GM12891 (cell line): ENCODE data around the gene SEMA4A.

Source experiments
- POLR2A ChIP-seq: IDR thresholded peaks from 2 replicates; pipeline ENCODE4 v1.6.1; 2011; ENCODE audit warnings: low read depth, low read length, control low read depth
- POLR2AphosphoS5 ChIP-seq: IDR thresholded peaks from 2 replicates; pipeline ENCODE4 v1.6.1; 2011; ENCODE audit warnings: low read depth, low read length, control low read depth

GRCh38 chr1:156148216-156148615, 5.2 kb upstream of the SEMA4A start:
- no peak for TF ChIP-seq POLR2AphosphoS5
- no peak for TF ChIP-seq POLR2A
